HL-60 (cell line): ENCODE measurements around the gene TM9SF1.

Source experiments
- DNase-seq, 2 experiments: peaks; one replicate each; pipeline ENCODE4 v3.0.0-alpha.2; 2010 to 2020; ENCODE audit warnings: low read depth in 1 of 2, low spot score in 1 of 2
- H3K27ac ChIP-seq: fragments of 250-450 bp; sonication (Bioruptor Pico); replicated peaks from 2 replicates; pipeline ENCODE4 v1.5.1; 2020; ENCODE audit warnings: mild to moderate bottlenecking, moderate library complexity
- H3K27me3 ChIP-seq: fragments of 250-450 bp; sonication (Bioruptor Pico); 2 replicates; pipeline ENCODE4 v1.5.1; 2021; ENCODE audit warnings: mild to moderate bottlenecking, moderate library complexity; ENCODE audit not compliant: insufficient read depth, poor library complexity, severe bottlenecking
- H3K4me3 ChIP-seq: replicated peaks from 2 replicates; pipeline ENCODE4 v1.5.1; 2011; ENCODE audit warnings: mild to moderate bottlenecking, control low read depth, low read length; ENCODE audit not compliant: insufficient read depth
- CTCF ChIP-seq: IDR thresholded peaks from one replicate; pipeline ENCODE4 v1.5.1; 2011; ENCODE audit warnings: low read length, control low read depth, inconsistent platforms; ENCODE audit not compliant: insufficient read depth
- GABPA ChIP-seq: IDR thresholded peaks from 2 replicates; pipeline ENCODE4 v1.6.1; 2012; ENCODE audit warnings: low read depth
- POLR2AphosphoS5 ChIP-seq: IDR thresholded peaks from 2 replicates; pipeline ENCODE4 v1.6.1; 2012; ENCODE audit warnings: low read depth
- SPI1 ChIP-seq: IDR thresholded peaks from 2 replicates; pipeline ENCODE4 v1.6.1; 2012; ENCODE audit warnings: low read depth, mild to moderate bottlenecking, borderline replicate concordance
- TF ChIP-seq, protein P1 (sequence below): IDR thresholded peaks from 2 replicates; pipeline ENCODE4 v1.6.1; 2012; ENCODE audit warnings: low read depth; ENCODE audit not compliant: insufficient replicate concordance

Gene TM9SF1

GRCh38 chr14:24151404-24152080 lies 43.7 kb downstream of the TM9SF1 start:
- no peaks in the 10 kb centered on the region for H3K27me3 ChIP-seq
- H3K27ac ChIP-seq: no peak overlapping the region
- no peak for DNase-seq
- no peak overlapping the region for H3K4me3 ChIP-seq
- TF ChIP-seq GABPA (no peak), POLR2AphosphoS5 (no peak), CTCF (no peak), SPI1 (no peak)
- TF ChIP-seq, protein P1, sequence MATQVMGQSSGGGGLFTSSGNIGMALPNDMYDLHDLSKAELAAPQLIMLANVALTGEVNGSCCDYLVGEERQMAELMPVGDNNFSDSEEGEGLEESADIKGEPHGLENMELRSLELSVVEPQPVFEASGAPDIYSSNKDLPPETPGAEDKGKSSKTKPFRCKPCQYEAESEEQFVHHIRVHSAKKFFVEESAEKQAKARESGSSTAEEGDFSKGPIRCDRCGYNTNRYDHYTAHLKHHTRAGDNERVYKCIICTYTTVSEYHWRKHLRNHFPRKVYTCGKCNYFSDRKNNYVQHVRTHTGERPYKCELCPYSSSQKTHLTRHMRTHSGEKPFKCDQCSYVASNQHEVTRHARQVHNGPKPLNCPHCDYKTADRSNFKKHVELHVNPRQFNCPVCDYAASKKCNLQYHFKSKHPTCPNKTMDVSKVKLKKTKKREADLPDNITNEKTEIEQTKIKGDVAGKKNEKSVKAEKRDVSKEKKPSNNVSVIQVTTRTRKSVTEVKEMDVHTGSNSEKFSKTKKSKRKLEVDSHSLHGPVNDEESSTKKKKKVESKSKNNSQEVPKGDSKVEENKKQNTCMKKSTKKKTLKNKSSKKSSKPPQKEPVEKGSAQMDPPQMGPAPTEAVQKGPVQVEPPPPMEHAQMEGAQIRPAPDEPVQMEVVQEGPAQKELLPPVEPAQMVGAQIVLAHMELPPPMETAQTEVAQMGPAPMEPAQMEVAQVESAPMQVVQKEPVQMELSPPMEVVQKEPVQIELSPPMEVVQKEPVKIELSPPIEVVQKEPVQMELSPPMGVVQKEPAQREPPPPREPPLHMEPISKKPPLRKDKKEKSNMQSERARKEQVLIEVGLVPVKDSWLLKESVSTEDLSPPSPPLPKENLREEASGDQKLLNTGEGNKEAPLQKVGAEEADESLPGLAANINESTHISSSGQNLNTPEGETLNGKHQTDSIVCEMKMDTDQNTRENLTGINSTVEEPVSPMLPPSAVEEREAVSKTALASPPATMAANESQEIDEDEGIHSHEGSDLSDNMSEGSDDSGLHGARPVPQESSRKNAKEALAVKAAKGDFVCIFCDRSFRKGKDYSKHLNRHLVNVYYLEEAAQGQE: no peak

GRCh38 chr14:24150993-24151392 lies 44.2 kb downstream of the TM9SF1 start:
- H3K27ac ChIP-seq: no peak overlapping the region
- TF ChIP-seq SPI1: no peak
- no peak for TF ChIP-seq CTCF
- TF ChIP-seq POLR2AphosphoS5: no peak
- TF ChIP-seq, protein P1: no peak
- TF ChIP-seq GABPA: no peak
- no peak for DNase-seq
- H3K27me3 ChIP-seq: no peaks in the 10 kb centered on the region
- no peak overlapping the region for H3K4me3 ChIP-seq

- Histone ChIP-seq H3K27me3 (no peaks in the 10 kb centered on the region), H3K27ac (no peak overlapping the region), H3K4me3 (no peak overlapping the region)
- no peak for DNase-seq
- no peak for TF ChIP-seq GABPA
- no peak for TF ChIP-seq CTCF
- TF ChIP-seq, protein P1: no peak
- no peak for TF ChIP-seq POLR2AphosphoS5
- no peak for TF ChIP-seq SPI1
Measured at GRCh38 chr14:24150567-24150966, 44.7 kb downstream of the TM9SF1 start.
